A549 (cell line): ENCODE data around the gene SCARB1.

Source experiments
- CBX8 ChIP-seq: fragments of 200-600 bp; sonication (generic); IDR thresholded peaks from 2 replicates; pipeline ENCODE4 v1.6.1; 2016
- CEBPB ChIP-seq, 2 experiments: fragments of >200 bp in 1 of 2; sonication (Bioruptor Twin) in 1 of 2; formaldehyde crosslinking in 1 of 2; IDR thresholded peaks; 2 replicates each; pipeline ENCODE4 v1.6.1; 2012 to 2016
- FOSL2 ChIP-seq, 2 experiments: fragments of 450-650 bp in 1 of 2; fragments of >200 bp in 1 of 2; sonication (Bioruptor Twin) in 1 of 2; formaldehyde crosslinking; IDR thresholded peaks; 2 replicates each; pipeline versions ENCODE4 v1.5.0 to v1.6.1; 2016 to 2020; ENCODE audit warnings: mild to moderate bottlenecking in 1 of 2, moderate library complexity in 1 of 2
- HOXB5 ChIP-seq: fragments of 250-450 bp; sonication (Bioruptor Pico); IDR thresholded peaks from 2 replicates; pipeline ENCODE4 v1.5.0; 2020; ENCODE audit warnings: mild to moderate bottlenecking, moderate library complexity
- MAFK ChIP-seq: fragments of 450-650 bp; IDR thresholded peaks from 2 replicates; pipeline ENCODE4 v1.6.1; 2014; ENCODE audit not compliant: partially characterized antibody
- TF ChIP-seq, protein P1 (sequence below): fragments of 250-450 bp; sonication (Bioruptor Pico); IDR thresholded peaks from 2 replicates; pipeline ENCODE4 v1.5.0; 2020; ENCODE audit warnings: low read depth, mild to moderate bottlenecking, moderate library complexity
- TF ChIP-seq, protein P2 (sequence below): fragments of 450-650 bp; IDR thresholded peaks from 2 replicates; pipeline ENCODE4 v1.6.1; 2014; ENCODE audit warnings: antibody characterized with exemption
- TF ChIP-seq, protein P3 (sequence below): fragments of >200 bp; sonication (Bioruptor Twin); formaldehyde crosslinking; IDR thresholded peaks from 3 replicates; pipeline ENCODE4 v1.5.1; 2016
- TF ChIP-seq, protein P4 (sequence below): IDR thresholded peaks from 2 replicates; pipeline ENCODE4 v1.6.1; 2012; ENCODE audit warnings: low read depth, borderline replicate concordance

DNA sequence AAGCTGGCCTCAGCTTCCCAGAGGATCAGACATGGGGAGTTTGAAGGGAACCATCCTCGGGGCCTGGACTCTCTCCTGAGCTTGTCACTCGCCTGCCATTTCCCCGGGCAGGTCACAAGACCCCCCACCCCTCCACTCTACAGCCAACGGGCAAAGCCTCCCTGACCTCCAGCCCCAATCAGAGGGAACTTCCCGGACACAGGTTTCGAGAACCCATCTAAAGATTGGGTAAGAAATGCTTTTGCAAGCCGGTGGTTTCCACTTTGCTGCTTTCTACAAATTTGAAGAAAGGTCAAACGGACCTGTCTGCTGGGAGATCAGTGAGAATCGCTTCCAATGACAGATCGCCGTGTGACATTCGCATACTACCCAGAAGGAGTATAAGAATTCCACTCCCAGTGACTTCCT lies 89.6 kb downstream of the SCARB1 start:
- no peak for TF ChIP-seq MAFK
- TF ChIP-seq, protein P1, sequence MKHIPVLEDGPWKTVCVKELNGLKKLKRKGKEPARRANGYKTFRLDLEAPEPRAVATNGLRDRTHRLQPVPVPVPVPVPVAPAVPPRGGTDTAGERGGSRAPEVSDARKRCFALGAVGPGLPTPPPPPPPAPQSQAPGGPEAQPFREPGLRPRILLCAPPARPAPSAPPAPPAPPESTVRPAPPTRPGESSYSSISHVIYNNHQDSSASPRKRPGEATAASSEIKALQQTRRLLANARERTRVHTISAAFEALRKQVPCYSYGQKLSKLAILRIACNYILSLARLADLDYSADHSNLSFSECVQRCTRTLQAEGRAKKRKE (CRISPR knock-in tag), result no peak
- TF ChIP-seq, protein P2, sequence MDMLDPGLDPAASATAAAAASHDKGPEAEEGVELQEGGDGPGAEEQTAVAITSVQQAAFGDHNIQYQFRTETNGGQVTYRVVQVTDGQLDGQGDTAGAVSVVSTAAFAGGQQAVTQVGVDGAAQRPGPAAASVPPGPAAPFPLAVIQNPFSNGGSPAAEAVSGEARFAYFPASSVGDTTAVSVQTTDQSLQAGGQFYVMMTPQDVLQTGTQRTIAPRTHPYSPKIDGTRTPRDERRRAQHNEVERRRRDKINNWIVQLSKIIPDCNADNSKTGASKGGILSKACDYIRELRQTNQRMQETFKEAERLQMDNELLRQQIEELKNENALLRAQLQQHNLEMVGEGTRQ, result no peak
- TF ChIP-seq, protein P3, sequence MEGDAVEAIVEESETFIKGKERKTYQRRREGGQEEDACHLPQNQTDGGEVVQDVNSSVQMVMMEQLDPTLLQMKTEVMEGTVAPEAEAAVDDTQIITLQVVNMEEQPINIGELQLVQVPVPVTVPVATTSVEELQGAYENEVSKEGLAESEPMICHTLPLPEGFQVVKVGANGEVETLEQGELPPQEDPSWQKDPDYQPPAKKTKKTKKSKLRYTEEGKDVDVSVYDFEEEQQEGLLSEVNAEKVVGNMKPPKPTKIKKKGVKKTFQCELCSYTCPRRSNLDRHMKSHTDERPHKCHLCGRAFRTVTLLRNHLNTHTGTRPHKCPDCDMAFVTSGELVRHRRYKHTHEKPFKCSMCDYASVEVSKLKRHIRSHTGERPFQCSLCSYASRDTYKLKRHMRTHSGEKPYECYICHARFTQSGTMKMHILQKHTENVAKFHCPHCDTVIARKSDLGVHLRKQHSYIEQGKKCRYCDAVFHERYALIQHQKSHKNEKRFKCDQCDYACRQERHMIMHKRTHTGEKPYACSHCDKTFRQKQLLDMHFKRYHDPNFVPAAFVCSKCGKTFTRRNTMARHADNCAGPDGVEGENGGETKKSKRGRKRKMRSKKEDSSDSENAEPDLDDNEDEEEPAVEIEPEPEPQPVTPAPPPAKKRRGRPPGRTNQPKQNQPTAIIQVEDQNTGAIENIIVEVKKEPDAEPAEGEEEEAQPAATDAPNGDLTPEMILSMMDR, result no peak
- no peak for TF ChIP-seq CBX8
- TF ChIP-seq FOSL2 (IDR thresholded peaks at IDR 0.05), result no peak
- TF ChIP-seq FOSL2 (CRISPR knock-in tag; IDR thresholded peaks at IDR 0.05), result no peak
- no peak for TF ChIP-seq HOXB5 (CRISPR knock-in tag)
- TF ChIP-seq, protein P4, sequence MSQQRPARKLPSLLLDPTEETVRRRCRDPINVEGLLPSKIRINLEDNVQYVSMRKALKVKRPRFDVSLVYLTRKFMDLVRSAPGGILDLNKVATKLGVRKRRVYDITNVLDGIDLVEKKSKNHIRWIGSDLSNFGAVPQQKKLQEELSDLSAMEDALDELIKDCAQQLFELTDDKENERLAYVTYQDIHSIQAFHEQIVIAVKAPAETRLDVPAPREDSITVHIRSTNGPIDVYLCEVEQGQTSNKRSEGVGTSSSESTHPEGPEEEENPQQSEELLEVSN, result no peak
- TF ChIP-seq CEBPB (IDR thresholded peaks at IDR 0.05), result no peak
